OCI-LY3 (cell line): ENCODE results near the gene CFAP410.

Experiments used
- CTCF ChIP-seq: fragments of 200-600, 300-600 bp; sonication (generic); IDR thresholded peaks from 2 replicates; pipeline ENCODE4 v1.5.1; 2014; ENCODE audit warnings: antibody characterized with exemption, low read length, low read depth
- EZH2phosphoT487 ChIP-seq: fragments of 200-600 bp; shearing (Covaris generic); IDR thresholded peaks from 2 replicates; pipeline ENCODE4 v1.6.1; 2018; ENCODE audit warnings: antibody characterized with exemption, mixed run types, low read depth

GRCh38 chr21:44380876-44381275, 41.7 kb upstream of the CFAP410 start:
- TF ChIP-seq CTCF (no peak), EZH2phosphoT487 (no peak)
